ENCODE results near the gene CAPN14. TPM values are rescaled to one million over a fixed set of nuclear protein-coding genes. Genes with fewer than 3 reads are reported as not detected.

Gene CAPN14
- total RNA-seq, 1 donor from 2014 or later = 0.24 TPM

- Mint-ChIP-seq H3K36me3 (ENCODE audit: unreplicated experiment) (peaks cover 15% of the 10 kb centered on the region), H3K27ac (ENCODE audit: unreplicated experiment) (no peak overlapping the region), H3K4me1 (ENCODE audit: unreplicated experiment) (peaks cover 5% of the 10 kb centered on the region), H3K4me3 (ENCODE audit: unreplicated experiment) (no peak overlapping the region), H3K27me3 (ENCODE audit: unreplicated experiment) (no peaks in the 10 kb centered on the region), H3K9me3 (ENCODE audit: unreplicated experiment) (no peaks in the 10 kb centered on the region)
- DNase-seq (ENCODE audit: extremely low spot score, unreplicated experiment) = no peak
- no peak for TF ChIP-seq CTCF (IDR thresholded peaks at IDR 0.05)
Measured at GRCh38 chr2:31254237-31255203, 37.2 kb upstream of the CAPN14 start.

- Mint-ChIP-seq H3K27ac (ENCODE audit: unreplicated experiment) (no peak overlapping the region), H3K4me1 (ENCODE audit: unreplicated experiment) (peaks cover 5% of the 10 kb centered on the region), H3K4me3 (ENCODE audit: unreplicated experiment) (no peak overlapping the region), H3K9me3 (ENCODE audit: unreplicated experiment) (no peaks in the 10 kb centered on the region), H3K27me3 (ENCODE audit: unreplicated experiment) (no peaks in the 10 kb centered on the region), H3K36me3 (ENCODE audit: unreplicated experiment) (peaks cover 14% of the 10 kb centered on the region)
- no peak for DNase-seq (ENCODE audit: extremely low spot score, unreplicated experiment)
- TF ChIP-seq CTCF (IDR thresholded peaks at IDR 0.05) = no peak
Measured at GRCh38 chr2:31253356-31254131, 36.2 kb upstream of the CAPN14 start.

GRCh38 chr2:31251851-31252250, 34.5 kb upstream of the CAPN14 start:
- Mint-ChIP-seq H3K4me1 (ENCODE audit: unreplicated experiment) (peaks cover 4% of the 10 kb centered on the region), H3K4me3 (ENCODE audit: unreplicated experiment) (no peak overlapping the region), H3K27ac (ENCODE audit: unreplicated experiment) (no peak overlapping the region), H3K9me3 (ENCODE audit: unreplicated experiment) (no peaks in the 10 kb centered on the region), H3K36me3 (ENCODE audit: unreplicated experiment) (peaks cover 11% of the 10 kb centered on the region), H3K27me3 (ENCODE audit: unreplicated experiment) (no peaks in the 10 kb centered on the region)
- no peak for TF ChIP-seq CTCF (IDR thresholded peaks at IDR 0.05)
- DNase-seq (ENCODE audit: extremely low spot score, unreplicated experiment) = no peak

GRCh38 chr2:31251018-31251417, 33.7 kb upstream of the CAPN14 start:
- DNase-seq (ENCODE audit: extremely low spot score, unreplicated experiment) = no peak
- H3K36me3 Mint-ChIP-seq (ENCODE audit: unreplicated experiment) = peaks cover 13% of the 10 kb centered on the region
- H3K4me3 Mint-ChIP-seq (ENCODE audit: unreplicated experiment) = no peak overlapping the region
- peaks cover under 1% of the 10 kb centered on the region for H3K4me1 Mint-ChIP-seq (ENCODE audit: unreplicated experiment)
- H3K27ac Mint-ChIP-seq (ENCODE audit: unreplicated experiment) = no peak overlapping the region
- TF ChIP-seq CTCF (IDR thresholded peaks at IDR 0.05) = no peak
- no peaks in the 10 kb centered on the region for H3K9me3 Mint-ChIP-seq (ENCODE audit: unreplicated experiment)
- H3K27me3 Mint-ChIP-seq (ENCODE audit: unreplicated experiment) = no peaks in the 10 kb centered on the region
